Suppressor macrophage treated with lipopolysaccharide for 1 hour (primary cell): ENCODE data around the gene KIAA2012.
A peak's percentile ranks its signal among the peaks of the same experiment; 100 is the strongest.
"Not testable (repeated sequence)": the region's sequence is repeated elsewhere in the genome, so short reads cannot be mapped to it uniquely, and the experiment has no call there.

Source experiments
- DNase-seq, 3 donors: peaks; one replicate each; pipeline ENCODE4 v3.0.0-alpha.2; 2020 to 2022

The KIAA2012 gene

GRCh38 chr2:202203348-202203747 is 130.3 kb downstream of the KIAA2012 start:
- no peak for DNase-seq

- no peak for DNase-seq
Observed at GRCh38 chr2:202204855-202205254, 131.8 kb downstream of the KIAA2012 start.

GRCh38 chr2:202208526-202208925 is 135.5 kb downstream of the KIAA2012 start:
- no peak for DNase-seq

GRCh38 chr2:202215179-202215578 is 142.1 kb downstream of the KIAA2012 start:
- DNase-seq: no peak

GRCh38 chr2:202221873-202222272 is 148.8 kb downstream of the KIAA2012 start:
- DNase-seq: no peak

- peak; percentile 57 to 70 (median 63) for DNase-seq
Observed at GRCh38 chr2:202237787-202238233, 164.8 kb downstream of the KIAA2012 start.

GRCh38 chr2:202238234-202239197 is 165.5 kb downstream of the KIAA2012 start, which contains the start of gene SUMO1:
Gene SUMO1 (minus strand): TSS chr2:202238597. CDS start chr2:202238451, 146 bp downstream.
- DNase-seq: peak; percentile 89 to 92 (median 91)

- not testable (repeated sequence) for DNase-seq
Observed at GRCh38 chr2:202247710-202248109, 174.7 kb downstream of the KIAA2012 start.

GRCh38 chr2:202249521-202250253 is 176.6 kb downstream of the KIAA2012 start:
- no peak for DNase-seq

GRCh38 chr2:202251494-202251893 is 178.4 kb downstream of the KIAA2012 start:
- no peak for DNase-seq
